HCT116 (cell line): ENCODE measurements around the gene GRM2. TPM values are rescaled to one million over a fixed set of nuclear protein-coding genes. Genes with fewer than 3 reads are reported as not detected.

Experiments used
- ATAC-seq: fragments of 200-7000 bp; cut with Tn5 transposase; 2 replicates; pipeline ENCODE4 v1.9.1; 2020; ENCODE audit warnings: mild to moderate bottlenecking, moderate library complexity
- BruUV-seq: library from RNA; stranded (reverse); fragments of 400-500 nt; replicated peaks from 2 replicates; lab custom pipeline; 2021; lab: Mats Ljungman, UMichigan
- CTCF ChIA-PET: fragments of 300-600 bp; sonication (Branson Sonifier 250); formaldehyde crosslinking; loops from one replicate; lab custom pipeline; 2021; ENCODE audit warnings: antibody characterized with exemption; lab: Charles Lee
- POLR2A ChIA-PET: fragments of 300-600, 350-600 bp; sonication (Branson Sonifier 250); formaldehyde crosslinking; loops from one replicate; lab custom pipeline; 2021; ENCODE audit warnings: antibody characterized with exemption; lab: Charles Lee
- RAD21 ChIA-PET, 2 experiments: fragments of 300-600 bp; sonication (Branson Sonifier 250); formaldehyde crosslinking; loops; one replicate each; lab custom pipeline; 2023; ENCODE audit warnings: low total read pairs in 2 of 2; ENCODE audit not compliant: uncharacterized antibody in 2 of 2, unreplicated experiment in 2 of 2, low non-redundant PET in 1 of 2; lab: Charles Lee
- DNase-seq: peaks from one replicate; pipeline ENCODE4 v3.0.0-alpha.2; 2010; ENCODE audit warnings: low read depth, low spot score
- H2AFZ ChIP-seq: fragments of 200-600 bp; shearing (Covaris generic), sonication (generic); 2 replicates; pipeline ENCODE4 v1.6.1; 2017; ENCODE audit warnings: low read depth, mixed run types, mixed read lengths, antibody characterized with exemption, low read length; ENCODE audit not compliant: poor library complexity, severe bottlenecking
- H3K27ac ChIP-seq: 2 replicates; pipeline ENCODE4 v1.5.1; 2012; ENCODE audit warnings: low read depth, low read length
- H3K27me3 ChIP-seq: fragments of 200-600 bp; sonication (generic); 2 replicates; pipeline ENCODE4 v1.6.1; 2016; ENCODE audit warnings: mixed run types, low read length, mixed read lengths; ENCODE audit not compliant: insufficient read depth
- H3K36me3 ChIP-seq, 2 experiments: fragments of 200-500 bp in 1 of 2; fragments of 200-600 bp in 1 of 2; sonication (Bioruptor generic) in 1 of 2; sonication (generic) in 1 of 2; 2 replicates each; pipeline versions ENCODE4 v1.5.1 to v1.6.1; 2014 to 2016; ENCODE audit warnings: low read length in 2 of 2, inconsistent platforms in 1 of 2, mixed read lengths in 1 of 2, mixed run types in 1 of 2; ENCODE audit not compliant: insufficient read depth in 2 of 2, control insufficient read depth in 1 of 2
- H3K4me1 ChIP-seq, 2 experiments: fragments of 200-600 bp in 1 of 2; sonication (generic) in 1 of 2; 2 replicates each; pipeline versions ENCODE4 v1.5.1 to v1.6.1; 2012 to 2017; ENCODE audit warnings: low read length in 2 of 2, inconsistent platforms in 1 of 2, mild to moderate bottlenecking in 1 of 2, mixed read lengths in 1 of 2, mixed run types in 1 of 2, moderate library complexity in 1 of 2; ENCODE audit not compliant: insufficient read depth in 2 of 2, control insufficient read depth in 1 of 2
- H3K4me2 ChIP-seq: fragments of 200-600 bp; sonication (generic); 2 replicates; pipeline ENCODE4 v1.6.1; 2017; ENCODE audit warnings: mixed run types, low read length, mixed read lengths
- H3K4me3 ChIP-seq, 2 experiments: fragments of 200-600 bp in 1 of 2; sonication (generic) in 1 of 2; replicated peaks in 1 of 2; 2 replicates each; pipeline ENCODE4 v1.5.1; 2011 to 2016; ENCODE audit warnings: low read length in 2 of 2, control low read depth in 1 of 2, low read depth in 1 of 2, mild to moderate bottlenecking in 1 of 2, mixed read lengths in 1 of 2, mixed run types in 1 of 2
- H3K79me2 ChIP-seq: fragments of 200-600 bp; sonication (generic); 2 replicates; pipeline ENCODE4 v1.6.1; 2017; ENCODE audit warnings: mild to moderate bottlenecking, mixed run types, low read length, moderate library complexity, mixed read lengths; ENCODE audit not compliant: insufficient read depth
- H3K9ac ChIP-seq: fragments of 200-600 bp; sonication (generic); 2 replicates; pipeline ENCODE4 v1.6.1; 2016; ENCODE audit warnings: low read length, mixed read lengths
- H3K9me2 ChIP-seq: fragments of 200-600 bp; sonication (generic), shearing (Covaris generic); 2 replicates; pipeline ENCODE4 v1.6.1; 2017; ENCODE audit warnings: mixed run types, mild to moderate bottlenecking, moderate library complexity; ENCODE audit not compliant: insufficient read depth
- H3K9me3 ChIP-seq, 2 experiments: fragments of 200-500 bp in 1 of 2; fragments of 200-600 bp in 1 of 2; sonication (Bioruptor generic) in 1 of 2; sonication (generic) in 1 of 2; 2 replicates each; pipeline ENCODE4 v1.6.1; 2014 to 2017; ENCODE audit warnings: low read length in 2 of 2, mixed read lengths in 2 of 2, inconsistent platforms in 1 of 2, low read depth in 1 of 2, mild to moderate bottlenecking in 1 of 2, mixed run types in 1 of 2, moderate library complexity in 1 of 2; ENCODE audit not compliant: control insufficient read depth in 1 of 2, insufficient read depth in 1 of 2
- H4K20me1 ChIP-seq: fragments of 200-600 bp; sonication (generic), shearing (Covaris generic); 2 replicates; pipeline ENCODE4 v1.6.1; 2017; ENCODE audit warnings: mixed run types, mild to moderate bottlenecking, moderate library complexity; ENCODE audit not compliant: insufficient read depth
- CEBPB ChIP-seq: IDR thresholded peaks from 2 replicates; pipeline ENCODE4 v1.6.1; 2012; ENCODE audit warnings: low read depth
- CTCF ChIP-seq, 3 experiments: fragments of 200-600 bp in 1 of 3; sonication (generic) in 1 of 3; IDR thresholded peaks in 2 of 3; conservative IDR thresholded peaks in 1 of 3; 2 replicates each; pipeline ENCODE4 v1.5.1; 2012 to 2017; ENCODE audit warnings: low read depth in 2 of 3, low read length in 2 of 3, antibody characterized with exemption in 1 of 3, borderline replicate concordance in 1 of 3, control low read depth in 1 of 3, mild to moderate bottlenecking in 1 of 3, mixed read lengths in 1 of 3, mixed run types in 1 of 3, moderate library complexity in 1 of 3; ENCODE audit not compliant: insufficient read depth in 1 of 3
- EZH2phosphoT487 ChIP-seq: fragments of 200-600 bp; IDR thresholded peaks from 2 replicates; pipeline ENCODE4 v1.6.1; 2018; ENCODE audit warnings: antibody characterized with exemption, borderline replicate concordance
- FOSL1 ChIP-seq: IDR thresholded peaks from 2 replicates; pipeline ENCODE4 v1.6.1; 2012; ENCODE audit warnings: low read depth
- JUND ChIP-seq: IDR thresholded peaks from 2 replicates; pipeline ENCODE4 v1.6.1; 2012
- SIN3A ChIP-seq: IDR thresholded peaks from 2 replicates; pipeline ENCODE4 v1.6.1; 2012; ENCODE audit warnings: low read depth
- ZBTB33 ChIP-seq: IDR thresholded peaks from 2 replicates; pipeline ENCODE4 v1.6.1; 2011; ENCODE audit warnings: mild to moderate bottlenecking, low read length, moderate library complexity; ENCODE audit not compliant: insufficient replicate concordance; ENCODE audit errors: extremely low read depth
- ZFX ChIP-seq: fragments of 450-650 bp; IDR thresholded peaks from 2 replicates; pipeline ENCODE4 v1.6.1; 2017
- ZNF274 ChIP-seq: fragments of 200-500 bp; sonication (Bioruptor generic); IDR thresholded peaks from 2 replicates; pipeline ENCODE4 v1.6.1; 2014; ENCODE audit warnings: mild to moderate bottlenecking, low read depth, low read length, inconsistent platforms
- intact Hi-C: fragments of 100-400 bp; cut with micrococcal nuclease; formaldehyde crosslinking; loops from 2 replicates; pipeline ENCODE4 v1.10.0; 2022
- total RNA-seq: library from RNA; stranded (reverse); gene quantifications from one replicate; pipeline ENCODE4 v1.2.1, GENCODE V29; 2021; ENCODE audit not compliant: unreplicated experiment

GRM2 gene
- total RNA-seq, 1 experiment from 2014 or later, result 0.32 TPM

GRCh38 chr3:51684971-51685751 lies 21.7 kb upstream of the GRM2 start:
- Histone ChIP-seq H3K9ac (no peak overlapping the region), H3K27me3 (no peaks in the 10 kb centered on the region), H3K9me2 (no peaks in the 10 kb centered on the region), H3K79me2 (no peaks in the 10 kb centered on the region), H3K36me3 (peaks cover 8 to 13% of the 10 kb centered on the region in 2 experiments; a peak in 3 of 4 replicates), H2AFZ (no peak overlapping the region), H3K4me1 (peaks cover 6 to 11% of the 10 kb centered on the region in 2 experiments), H4K20me1 (no peaks in the 10 kb centered on the region), H3K4me3 (no peak overlapping the region), H3K27ac (no peak overlapping the region), H3K4me2 (no peak overlapping the region), H3K9me3 (no peaks in the 10 kb centered on the region)
- RAD21 ChIA-PET, result no interaction called here
- ATAC-seq (no peak), DNase-seq (no peak)
- POLR2A ChIA-PET, result no interaction called here
- CTCF ChIA-PET, result no interaction called here
- intact Hi-C loops, result loop anchor here (5.0 kb wide), 1 partner anchor 43 kb away; no protein-coding TSS in a partner anchor
- TF ChIP-seq ZFX (no peak), SIN3A (no peak), FOSL1 (no peak)
- no TSS peak for BruUV-seq

- ChIA-PET CTCF (no interaction called here), POLR2A (no interaction called here), RAD21 (no interaction called here)
- Histone ChIP-seq H3K27ac (no peak overlapping the region), H3K4me1 (peaks cover 6 to 10% of the 10 kb centered on the region in 2 experiments), H3K9ac (no peak overlapping the region), H3K9me3 (no peaks in the 10 kb centered on the region), H3K79me2 (no peaks in the 10 kb centered on the region), H3K4me3 (no peak overlapping the region), H3K27me3 (no peaks in the 10 kb centered on the region), H2AFZ (no peak overlapping the region), H3K36me3 (peaks cover 8 to 13% of the 10 kb centered on the region in 2 experiments; a peak in 3 of 4 replicates), H4K20me1 (no peaks in the 10 kb centered on the region), H3K9me2 (no peaks in the 10 kb centered on the region), H3K4me2 (no peak overlapping the region)
- intact Hi-C loops, result no loop called here
- ATAC-seq (no peak), DNase-seq (no peak)
- TF ChIP-seq EZH2phosphoT487 (no peak), SIN3A (no peak), ZBTB33 (no peak), CTCF (IDR thresholded peaks at IDR 0.05 in 2 of 3, conservative IDR thresholded peaks at IDR 0.05 in 1 of 3; ENCODE audit: borderline replicate concordance in 1 of 3, insufficient read depth in 1 of 3, low read depth in 2 of 3, low read length in 2 of 3) (no peak), CEBPB (no peak), ZNF274 (no peak), JUND (no peak)
- no TSS peak for BruUV-seq
Observed at GRCh38 chr3:51686056-51686455, 20.8 kb upstream of the GRM2 start.
